GM19468 (cell line): ENCODE data around the gene TMEM11.

Experiments used
- ATAC-seq: cut with Tn5 transposase; IDR thresholded peaks from one replicate; pipeline ENCODE4 v1.9.1; 2021; ENCODE audit warnings: mild to moderate bottlenecking, moderate library complexity, moderate number of reproducible peaks; ENCODE audit not compliant: unreplicated experiment; ENCODE audit errors: extremely low read depth

The TMEM11 gene

GRCh38 chr17:21165922-21166594, 47.9 kb downstream of the TMEM11 start:
- ATAC-seq: no peak

- ATAC-seq: no peak
These were observed 49.3 kb downstream of the TMEM11 start for GRCh38 chr17:21164620-21165019.

DNA sequence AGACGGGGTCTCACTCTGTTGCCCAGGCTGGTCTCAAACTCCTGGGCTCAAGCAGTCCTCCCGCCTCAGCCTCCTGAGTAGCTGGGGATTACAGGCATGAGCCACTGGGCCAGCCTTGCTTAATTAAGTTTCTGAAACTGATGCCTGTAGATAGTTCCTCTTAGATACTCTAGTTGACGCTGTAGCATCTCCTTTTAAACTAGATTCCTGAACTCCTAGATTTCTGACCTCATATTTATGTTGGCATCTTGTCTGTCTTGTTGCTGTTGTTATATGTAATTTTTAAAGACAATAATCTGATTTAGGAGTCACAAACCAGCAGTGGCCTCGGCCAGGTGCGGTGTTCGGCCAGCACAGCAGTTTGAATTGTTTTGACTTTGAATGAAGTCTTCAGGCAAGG, 49.7 kb downstream of the TMEM11 start:
- no peak for ATAC-seq

- no peak for ATAC-seq
These were observed 50.9 kb downstream of the TMEM11 start for GRCh38 chr17:21163101-21163500.

DNA sequence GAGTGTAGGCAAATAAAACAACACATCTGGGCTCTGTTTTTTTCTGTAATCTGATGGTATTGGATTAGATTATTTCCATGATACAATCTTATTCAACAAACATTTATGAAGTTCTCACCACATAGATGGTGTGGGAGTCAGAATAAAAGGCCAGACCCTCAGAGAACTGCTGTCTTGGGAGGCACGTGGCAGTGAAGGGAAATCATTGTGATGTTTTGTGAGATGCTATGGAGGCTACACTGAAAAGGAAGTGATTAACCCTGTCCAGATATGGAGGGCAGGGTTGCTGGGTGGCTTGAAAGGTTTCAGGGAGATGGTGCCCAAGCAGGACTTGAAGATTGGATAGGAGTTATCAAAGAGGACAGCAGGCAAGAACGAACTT, 51.6 kb downstream of the TMEM11 start:
- no peak for ATAC-seq

DNA sequence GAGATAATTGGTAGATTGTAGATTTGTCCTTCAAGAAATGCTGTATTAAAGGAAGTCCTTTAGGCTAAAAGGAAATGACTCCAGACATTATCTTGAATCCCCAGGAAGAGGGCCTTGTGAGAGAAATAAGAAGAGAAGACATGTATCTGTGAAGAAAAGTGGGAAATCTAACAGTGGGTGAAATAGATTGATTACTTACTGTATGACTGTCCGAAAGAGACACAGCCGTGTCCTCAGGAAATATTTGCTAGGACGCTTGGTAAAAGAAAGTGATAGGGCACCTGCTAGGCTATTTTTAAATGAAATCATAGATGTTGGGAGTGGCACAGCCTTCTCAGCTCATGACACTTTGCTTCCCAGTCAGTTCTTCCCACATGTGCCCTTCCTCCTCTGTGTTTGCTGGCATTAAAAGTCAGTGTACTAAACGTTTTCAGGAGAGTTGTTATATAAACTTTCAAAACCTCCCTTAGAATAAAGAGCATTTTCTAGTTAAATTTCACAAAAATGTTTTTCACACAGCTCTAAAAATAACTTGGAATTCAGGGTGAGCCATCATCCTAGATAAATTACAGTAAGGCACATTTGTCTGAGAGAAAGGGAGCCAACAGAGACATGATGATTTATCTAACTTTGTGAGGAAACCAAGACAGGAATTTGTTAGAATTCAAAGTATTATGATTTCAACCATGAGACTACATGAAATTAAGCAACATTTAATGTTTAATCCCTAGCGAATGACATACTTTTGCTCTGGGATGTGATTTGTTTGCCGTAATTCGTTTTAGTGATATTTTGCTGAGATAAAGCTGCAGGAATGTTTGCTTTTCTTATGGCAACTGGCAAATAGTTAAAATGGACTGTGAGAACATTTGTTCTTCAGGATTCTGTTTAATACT, 52.2 kb downstream of the TMEM11 start:
- no peak for ATAC-seq

GRCh38 chr17:21160401-21160800, 53.6 kb downstream of the TMEM11 start:
- no peak for ATAC-seq

GRCh38 chr17:21157586-21158370, 56.2 kb downstream of the TMEM11 start:
- no peak for ATAC-seq

GRCh38 chr17:21152731-21153130, 61.2 kb downstream of the TMEM11 start:
- ATAC-seq: no peak

DNA sequence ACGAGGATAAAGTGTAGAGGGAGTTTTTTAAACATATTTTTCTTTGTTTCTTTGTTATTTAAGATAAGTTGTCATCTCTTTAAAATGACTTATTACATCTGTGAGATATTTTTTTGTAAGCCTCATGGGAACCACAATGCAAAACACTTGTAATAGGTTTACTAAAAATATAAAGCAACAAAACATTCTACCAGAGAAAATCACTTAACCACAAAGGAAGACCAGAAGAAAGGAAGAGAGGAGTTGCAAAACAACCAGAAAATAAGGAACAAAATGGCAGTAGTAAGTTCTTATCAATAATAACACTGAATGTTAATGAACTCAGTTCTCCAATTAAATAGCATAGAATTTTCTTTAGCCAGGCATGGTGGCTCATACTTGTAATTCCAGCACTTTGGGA, 64.3 kb downstream of the TMEM11 start:
- ATAC-seq: no peak
